Activated T-cell treated with anti-CD3 and anti-CD28 coated beads, Interleukin-2, amount 50 U/mL, for 72 hours (primary cell): ENCODE results near the gene P2RY2. TPM values are rescaled to one million over a fixed set of nuclear protein-coding genes. Genes with fewer than 3 reads are reported as not detected.

Source experiments
- ATAC-seq, 2 donors: fragments of 150-1000 bp; cut with Tn5 transposase; replicated peaks in 1 of 2; 2 replicates each; pipeline ENCODE4 v1.10.0; 2021; ENCODE audit warnings: moderate library complexity in 2 of 2, mild to moderate bottlenecking in 1 of 2
- DNase-seq, 2 donors: peaks; one replicate each; pipeline ENCODE4 v3.0.0; 2021 to 2022; ENCODE audit warnings: mixed read lengths in 1 of 2
- H3K27ac Mint-ChIP-seq: one replicate; pipeline ENCODE4 v1.8.0; 2022; ENCODE audit warnings: mild to moderate bottlenecking, moderate library complexity, mixed read lengths
- H3K27me3 Mint-ChIP-seq: one replicate; pipeline ENCODE4 v1.8.0; 2022; ENCODE audit warnings: low read depth, mixed read lengths
- H3K36me3 Mint-ChIP-seq, 2 donors: one replicate each; pipeline ENCODE4 v1.8.0; 2022; ENCODE audit warnings: mixed read lengths in 2 of 2, mild to moderate bottlenecking in 1 of 2; ENCODE audit not compliant: insufficient read depth in 2 of 2
- H3K4me1 Mint-ChIP-seq: one replicate; pipeline ENCODE4 v1.8.0; 2022; ENCODE audit warnings: low read depth, mixed read lengths
- H3K4me3 Mint-ChIP-seq, 2 donors: one replicate each; pipeline ENCODE4 v1.8.0; 2022; ENCODE audit warnings: mild to moderate bottlenecking in 2 of 2, mixed read lengths in 2 of 2, moderate library complexity in 2 of 2
- H3K9me3 Mint-ChIP-seq, 2 donors: one replicate each; pipeline ENCODE4 v1.8.0; 2022; ENCODE audit warnings: mixed read lengths in 2 of 2
- total RNA-seq, 2 donors: library from RNA; stranded (reverse); gene quantifications; one replicate each; pipeline ENCODE4 v1.2.3, GENCODE V29; 2022

The P2RY2 gene
- total RNA-seq: not detected

DNA sequence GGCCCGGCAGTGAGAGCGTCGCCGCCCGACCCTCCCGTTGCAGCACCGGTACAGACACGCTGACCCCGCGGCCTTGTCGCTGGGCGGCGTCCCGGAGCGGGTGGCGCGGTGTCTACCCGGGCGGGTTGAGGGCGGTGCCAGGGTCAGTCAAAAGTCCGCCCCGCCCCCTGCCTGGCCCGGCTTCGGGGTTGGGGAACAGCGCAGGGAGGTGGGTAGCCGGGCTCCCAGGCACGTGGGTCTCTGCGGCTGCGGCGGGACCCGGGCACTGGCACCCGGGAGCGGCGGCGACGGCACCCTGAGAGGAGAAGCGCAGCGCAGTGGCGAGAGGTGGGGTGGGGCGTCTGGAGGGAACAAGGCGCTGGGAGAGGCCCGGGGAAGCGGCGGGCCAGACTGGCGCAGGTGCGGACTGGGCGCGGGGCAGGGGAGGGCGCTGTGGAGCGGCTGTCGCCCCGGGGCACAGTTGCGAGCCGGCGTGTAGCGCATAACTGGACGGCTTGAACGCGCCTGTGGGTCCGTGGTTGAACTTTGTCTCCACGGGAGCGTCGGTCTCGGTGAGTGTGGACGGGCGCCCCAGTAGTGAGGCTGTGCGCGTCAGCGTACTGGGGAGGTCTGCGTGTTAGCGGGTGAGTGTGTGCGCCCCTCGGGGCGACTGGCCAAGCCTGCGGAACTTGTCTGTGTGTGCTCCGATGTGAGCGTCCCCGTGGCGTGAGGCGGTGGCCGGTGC, at the start of gene P2RY2:
TSS of gene P2RY2 (plus strand) at position 176 of the 724 bp plus-strand sequence. CDS start 15,879 bp downstream, outside the sequence.
- Mint-ChIP-seq H3K4me1 (no peaks in the 10 kb centered on the region), H3K9me3 (no peaks in the 10 kb centered on the region), H3K36me3 (no peaks in the 10 kb centered on the region), H3K27me3 (peaks cover 30% of the 10 kb centered on the region), H3K4me3 (peak within 1 kb of the TSS; percentile 68 to 75), H3K27ac (no peak within 1 kb of the TSS)
- peak; percentile 68 to 71 for DNase-seq
- peak; percentile 86 for ATAC-seq

DNA sequence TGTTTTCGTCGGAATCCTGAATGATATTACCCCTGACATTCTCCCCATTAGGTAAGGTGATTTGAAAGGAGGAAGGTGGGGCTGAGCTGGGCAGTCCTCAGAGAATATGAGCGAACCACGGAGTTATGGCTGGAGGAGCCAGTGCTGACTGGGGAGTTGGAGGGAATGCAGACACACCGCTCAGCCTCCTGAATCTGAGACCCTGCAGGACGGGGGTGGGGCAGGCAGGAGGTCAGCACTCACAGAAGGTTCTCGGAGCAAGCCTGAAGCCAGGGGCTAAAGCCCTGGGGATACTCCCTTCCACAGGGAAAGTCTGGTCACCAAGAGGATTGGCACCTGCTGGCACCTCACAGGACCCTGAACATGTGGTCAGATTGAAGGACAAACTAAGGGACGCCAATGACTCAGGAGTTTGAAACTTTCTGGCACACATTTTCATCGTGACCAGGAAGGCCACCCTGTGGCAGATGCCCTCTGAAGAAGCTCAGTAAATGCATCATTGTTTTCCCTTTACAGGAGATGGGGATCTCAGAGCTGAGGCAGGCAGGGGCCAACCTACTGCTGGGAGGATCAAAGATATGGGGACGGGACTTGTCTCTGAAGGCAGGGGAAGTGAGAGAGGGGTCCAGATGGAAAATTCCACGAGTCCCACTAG, 49.0 kb upstream of the P2RY2 start:
- no peak for ATAC-seq
- H3K4me1 Mint-ChIP-seq: peaks cover under 1% of the 10 kb centered on the region
- no peaks in the 10 kb centered on the region for H3K9me3 Mint-ChIP-seq
- no peaks in the 10 kb centered on the region for H3K36me3 Mint-ChIP-seq
- no peak overlapping the region for H3K4me3 Mint-ChIP-seq
- no peak for DNase-seq
- no peak overlapping the region for H3K27ac Mint-ChIP-seq
- no peaks in the 10 kb centered on the region for H3K27me3 Mint-ChIP-seq

DNA sequence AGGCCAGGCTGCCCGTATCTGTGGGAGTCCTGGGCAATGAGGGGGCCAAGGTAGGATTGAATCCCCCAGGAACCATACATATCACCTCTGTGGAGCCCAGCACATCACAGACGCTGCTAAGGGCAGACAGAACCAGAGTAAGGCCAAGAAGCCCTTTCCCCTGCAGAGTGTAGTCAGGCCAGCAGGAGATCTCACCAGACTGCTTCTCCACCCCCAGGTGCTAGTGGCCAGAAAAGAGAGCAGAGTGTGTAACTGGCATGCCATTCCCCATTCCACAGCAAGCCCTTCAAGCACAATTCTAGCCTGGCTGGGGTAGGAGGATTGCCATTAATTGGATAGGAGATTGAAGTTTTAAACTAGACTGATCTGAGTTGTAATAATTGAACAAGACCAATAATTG, 47.9 kb upstream of the P2RY2 start:
- H3K4me3 Mint-ChIP-seq: no peak overlapping the region
- DNase-seq: no peak
- H3K36me3 Mint-ChIP-seq: no peaks in the 10 kb centered on the region
- no peaks in the 10 kb centered on the region for H3K27me3 Mint-ChIP-seq
- no peaks in the 10 kb centered on the region for H3K9me3 Mint-ChIP-seq
- peaks cover 8% of the 10 kb centered on the region for H3K4me1 Mint-ChIP-seq
- H3K27ac Mint-ChIP-seq: no peak overlapping the region
- no peak for ATAC-seq

DNA sequence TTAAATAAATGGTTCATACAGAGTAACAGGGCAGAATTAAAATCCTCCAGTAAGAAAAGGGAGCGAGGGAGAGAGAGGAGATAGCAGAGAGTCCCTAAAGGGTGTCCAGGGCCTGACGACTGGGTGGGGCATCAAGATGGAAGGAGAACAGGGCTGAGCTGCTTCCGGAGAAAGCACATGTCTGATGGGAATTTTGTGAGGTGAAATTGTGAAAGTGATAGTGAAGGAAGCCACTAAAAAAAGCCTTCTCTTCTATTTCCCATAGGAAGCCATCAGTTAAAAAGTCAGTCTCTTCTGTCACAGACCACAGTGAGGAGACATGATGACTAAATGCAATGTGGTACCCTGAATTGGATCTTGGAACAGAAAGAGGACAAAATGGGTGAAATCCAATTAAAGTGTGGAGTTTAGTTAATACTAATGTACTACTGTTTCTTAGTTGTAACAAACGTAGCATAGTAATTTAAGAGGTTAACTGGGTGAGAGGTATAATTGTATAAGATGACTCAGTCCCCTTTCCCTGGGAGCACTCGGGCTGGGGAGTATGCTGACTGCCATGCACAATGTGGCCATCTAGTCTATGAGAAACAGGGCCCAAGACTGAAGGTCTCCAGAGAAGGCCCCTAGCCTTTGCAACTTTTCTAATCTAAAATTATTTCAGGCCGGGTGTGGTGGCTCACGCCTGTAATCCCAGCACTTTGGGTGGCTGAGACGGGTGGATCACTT, 46.5 kb upstream of the P2RY2 start:
- Mint-ChIP-seq H3K4me3 (no peak overlapping the region), H3K4me1 (peaks cover 8% of the 10 kb centered on the region), H3K9me3 (no peaks in the 10 kb centered on the region), H3K36me3 (no peaks in the 10 kb centered on the region), H3K27me3 (no peaks in the 10 kb centered on the region), H3K27ac (no peak overlapping the region)
- ATAC-seq (no peak), DNase-seq (no peak)

DNA sequence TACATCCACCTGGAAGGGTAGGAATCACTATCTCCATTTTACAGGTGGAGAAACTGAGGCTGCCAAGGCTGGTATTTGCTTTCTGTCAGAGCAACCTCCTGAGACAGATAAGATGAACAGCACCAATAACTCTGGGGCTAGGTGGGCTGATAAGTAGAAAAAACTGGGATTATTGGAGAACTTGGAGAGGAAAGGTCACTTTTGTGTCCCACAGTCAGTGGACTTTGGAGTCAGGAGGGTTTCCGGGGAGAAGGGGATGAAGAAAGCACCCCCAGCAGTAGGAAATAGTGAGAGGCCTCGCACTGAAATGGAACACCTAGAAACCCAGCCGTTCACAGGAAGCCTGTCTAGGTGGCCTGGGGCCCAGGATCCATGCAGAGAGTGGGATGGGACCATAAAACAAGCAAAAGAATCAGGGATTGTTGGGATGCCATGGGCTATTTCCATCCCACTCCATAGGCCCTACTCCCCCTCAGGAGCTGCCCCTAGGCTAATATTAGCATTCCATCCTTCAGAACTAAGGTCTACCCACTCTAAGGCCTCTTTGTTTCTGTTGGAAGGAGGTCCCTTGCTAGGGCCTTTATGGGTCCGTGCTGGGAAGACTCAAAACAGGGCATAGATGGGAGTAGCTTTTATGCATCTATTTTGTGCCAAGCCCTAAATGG, 45.0 kb upstream of the P2RY2 start:
- no peak for DNase-seq
- H3K4me1 Mint-ChIP-seq: peaks cover 8% of the 10 kb centered on the region
- no peaks in the 10 kb centered on the region for H3K27me3 Mint-ChIP-seq
- H3K9me3 Mint-ChIP-seq: no peaks in the 10 kb centered on the region
- ATAC-seq: no peak
- H3K27ac Mint-ChIP-seq: no peak overlapping the region
- no peaks in the 10 kb centered on the region for H3K36me3 Mint-ChIP-seq
- H3K4me3 Mint-ChIP-seq: no peak overlapping the region

DNA sequence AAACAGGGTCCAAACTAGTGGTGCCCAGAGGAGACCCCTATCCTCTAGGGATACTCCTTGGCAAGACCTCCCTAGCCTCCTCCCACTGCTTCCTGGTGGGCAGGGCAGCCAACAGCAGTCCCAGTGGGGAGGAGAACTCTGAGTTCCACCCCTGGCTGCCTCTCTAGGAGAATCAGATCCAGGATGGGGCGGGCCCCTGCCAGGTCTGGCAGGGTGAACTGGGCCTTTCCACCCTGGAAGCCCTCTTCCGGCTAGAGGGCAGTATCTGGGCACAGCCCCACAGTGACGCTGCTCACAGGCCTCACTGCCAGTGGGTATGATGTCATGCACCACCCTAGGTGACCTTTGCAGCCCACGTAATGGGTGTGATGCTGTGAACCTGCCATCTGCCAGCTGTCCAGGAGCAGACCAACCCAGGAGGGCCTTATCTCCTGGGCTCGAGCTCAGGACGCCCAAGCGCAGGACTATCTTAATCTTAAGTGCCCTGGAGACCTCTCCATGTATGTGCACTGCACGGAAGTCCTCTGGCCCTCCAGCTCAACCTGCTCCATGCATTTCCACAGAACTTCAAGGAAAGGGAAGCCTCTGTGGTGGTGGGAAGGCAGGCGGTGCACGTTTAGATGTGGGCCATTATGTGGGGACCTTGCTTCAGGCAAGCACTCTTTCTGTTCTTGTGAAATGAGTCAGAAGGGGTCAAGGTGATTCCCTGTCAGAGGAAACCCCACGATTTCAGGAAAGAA, 44.2 kb upstream of the P2RY2 start:
- no peak for DNase-seq
- no peak for ATAC-seq

DNA sequence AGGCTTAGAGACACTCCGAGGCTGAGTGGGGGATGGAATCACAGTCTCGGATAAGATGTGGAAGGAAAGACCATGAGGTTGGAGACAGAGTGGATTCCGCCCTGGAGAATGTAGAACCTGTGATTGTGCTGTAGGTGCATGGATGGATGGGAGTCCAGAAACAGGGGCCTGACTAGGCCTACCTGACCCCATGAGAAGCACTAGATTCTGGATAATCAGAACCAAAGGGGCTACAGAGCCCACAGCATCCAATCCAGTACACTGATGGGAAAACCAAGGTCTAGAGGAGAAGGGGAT, 43.6 kb upstream of the P2RY2 start:
- peaks cover 8% of the 10 kb centered on the region for H3K4me1 Mint-ChIP-seq
- no peaks in the 10 kb centered on the region for H3K9me3 Mint-ChIP-seq
- H3K36me3 Mint-ChIP-seq: no peaks in the 10 kb centered on the region
- no peak overlapping the region for H3K4me3 Mint-ChIP-seq
- H3K27ac Mint-ChIP-seq: no peak overlapping the region
- no peaks in the 10 kb centered on the region for H3K27me3 Mint-ChIP-seq
- ATAC-seq (no peak), DNase-seq (no peak)

More for the DNA sequence above, 44.2 kb upstream of the P2RY2 start:
- Mint-ChIP-seq H3K27ac (no peak overlapping the region), H3K27me3 (no peaks in the 10 kb centered on the region), H3K9me3 (no peaks in the 10 kb centered on the region), H3K4me3 (no peak overlapping the region), H3K36me3 (no peaks in the 10 kb centered on the region), H3K4me1 (peaks cover 8% of the 10 kb centered on the region)

DNA sequence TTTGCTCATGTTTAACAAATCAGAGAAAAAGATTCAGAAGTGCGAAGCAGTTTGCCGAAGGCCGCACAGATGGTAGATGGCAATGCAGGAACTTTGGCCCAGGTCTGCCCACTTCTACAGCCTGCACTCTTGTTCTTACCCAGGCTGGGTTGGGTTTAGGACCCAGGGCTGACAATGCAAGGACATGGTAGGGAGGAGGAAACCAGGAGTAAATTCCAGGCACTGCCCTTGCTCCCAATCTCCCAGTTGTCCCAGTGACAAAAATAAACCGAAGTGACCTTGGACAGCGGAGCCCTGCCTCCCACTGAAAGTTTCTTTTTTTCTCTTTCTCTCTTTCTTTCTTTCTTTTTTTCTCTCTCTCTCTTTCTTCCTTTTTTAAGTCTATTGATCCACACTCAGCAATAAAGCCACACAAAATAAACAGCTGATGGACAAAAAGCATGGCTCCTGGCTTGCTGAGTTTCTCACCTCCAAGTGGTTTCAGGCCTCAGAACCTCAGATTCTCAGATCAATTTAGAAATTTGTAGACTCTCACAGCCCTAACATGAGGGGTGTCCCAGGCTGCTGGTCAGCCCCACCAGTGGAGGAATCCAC, 42.4 kb upstream of the P2RY2 start:
- no peak overlapping the region for H3K4me3 Mint-ChIP-seq
- ATAC-seq (no peak), DNase-seq (no peak)
- H3K36me3 Mint-ChIP-seq: no peaks in the 10 kb centered on the region
- no peaks in the 10 kb centered on the region for H3K9me3 Mint-ChIP-seq
- no peaks in the 10 kb centered on the region for H3K27me3 Mint-ChIP-seq
- H3K4me1 Mint-ChIP-seq: peaks cover 8% of the 10 kb centered on the region
- H3K27ac Mint-ChIP-seq: no peak overlapping the region

DNA sequence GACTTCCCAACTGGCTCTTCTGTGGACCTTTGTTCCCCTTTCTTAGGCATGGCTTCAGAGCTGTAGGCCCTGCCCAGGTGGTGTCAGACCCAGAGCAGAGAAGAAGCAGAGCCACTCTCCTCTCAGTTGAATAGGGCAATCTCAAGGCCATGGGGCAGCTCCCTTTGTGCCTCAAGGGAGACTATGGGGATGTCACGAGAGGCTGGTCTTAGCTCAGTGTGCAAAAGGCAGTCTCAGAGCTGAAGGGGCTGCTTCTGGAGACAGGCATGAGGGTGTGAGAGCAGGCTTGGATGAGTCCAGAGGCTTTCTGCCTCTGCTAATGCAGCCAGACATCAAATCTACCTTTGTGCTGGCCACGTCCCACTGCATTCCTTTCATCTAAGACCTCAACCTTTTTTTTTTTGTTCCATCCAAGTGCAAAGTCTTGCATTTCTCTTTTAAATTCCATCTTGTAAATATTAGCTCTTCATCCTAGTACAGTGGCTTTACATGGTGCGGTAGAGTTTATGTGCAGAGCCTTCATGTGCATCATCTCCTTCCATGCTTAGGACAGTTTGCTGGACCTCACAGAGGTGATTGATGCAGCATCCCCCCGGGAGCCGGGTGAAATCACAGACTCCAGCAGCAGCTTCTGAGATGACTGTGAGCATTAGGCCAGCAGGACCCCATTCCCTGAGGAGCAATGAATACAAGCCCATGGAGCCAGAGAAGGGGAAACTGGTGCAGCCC, 41.8 kb upstream of the P2RY2 start:
- H3K4me1 Mint-ChIP-seq: peaks cover 8% of the 10 kb centered on the region
- H3K9me3 Mint-ChIP-seq: no peaks in the 10 kb centered on the region
- no peaks in the 10 kb centered on the region for H3K27me3 Mint-ChIP-seq
- no peak overlapping the region for H3K27ac Mint-ChIP-seq
- no peak for DNase-seq
- H3K4me3 Mint-ChIP-seq: no peak overlapping the region
- ATAC-seq: no peak
- H3K36me3 Mint-ChIP-seq: no peaks in the 10 kb centered on the region

DNA sequence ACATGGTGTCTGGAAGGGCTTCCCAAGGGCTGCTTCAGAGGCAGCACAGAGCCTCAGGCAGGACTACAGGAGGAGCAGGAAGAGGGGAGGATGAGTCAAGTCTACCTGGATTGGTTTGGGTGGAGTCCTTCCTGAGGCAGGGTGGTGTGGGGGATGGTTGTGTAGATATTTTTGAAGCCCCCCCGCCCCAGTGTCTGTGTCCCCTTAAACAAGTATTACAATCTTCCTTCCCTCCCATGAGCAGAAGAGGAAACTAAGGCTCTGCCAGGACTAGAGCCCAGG, 41.3 kb upstream of the P2RY2 start:
- no peaks in the 10 kb centered on the region for H3K36me3 Mint-ChIP-seq
- H3K4me3 Mint-ChIP-seq: no peak overlapping the region
- peaks cover 8% of the 10 kb centered on the region for H3K4me1 Mint-ChIP-seq
- H3K9me3 Mint-ChIP-seq: no peaks in the 10 kb centered on the region
- H3K27me3 Mint-ChIP-seq: no peaks in the 10 kb centered on the region
- H3K27ac Mint-ChIP-seq: no peak overlapping the region
- ATAC-seq: no peak
- no peak for DNase-seq

DNA sequence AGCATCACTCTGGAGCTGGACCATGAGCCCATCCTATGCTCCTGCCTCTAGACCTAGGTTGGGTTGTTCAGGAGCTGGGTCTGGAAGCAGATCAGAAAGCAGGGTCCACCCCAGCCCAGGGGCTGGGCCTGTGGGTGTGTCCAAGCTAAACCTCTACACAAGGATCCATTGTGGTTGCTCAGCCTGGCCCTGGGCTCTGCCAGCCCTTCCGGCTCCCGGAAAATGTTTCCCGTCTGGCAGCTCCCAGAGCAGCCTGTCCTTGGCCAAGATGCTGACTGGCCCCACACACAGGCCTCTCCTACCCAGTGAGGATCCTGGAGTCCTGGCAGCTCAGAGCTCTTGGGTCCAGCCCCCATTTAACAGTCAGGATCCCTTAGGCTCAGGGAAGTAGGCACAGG, 40.7 kb upstream of the P2RY2 start:
- H3K9me3 Mint-ChIP-seq: no peaks in the 10 kb centered on the region
- peak overlapping the region; percentile 81 for H3K27ac Mint-ChIP-seq
- no peaks in the 10 kb centered on the region for H3K27me3 Mint-ChIP-seq
- ATAC-seq (no peak), DNase-seq (no peak)
- H3K4me1 Mint-ChIP-seq: peaks cover 8% of the 10 kb centered on the region
- no peak overlapping the region for H3K4me3 Mint-ChIP-seq
- no peaks in the 10 kb centered on the region for H3K36me3 Mint-ChIP-seq
